Osteoblast (primary cell): Measurements from ENCODE around the gene SYNE1. TPM values are rescaled to one million over a fixed set of nuclear protein-coding genes. Genes with fewer than 3 reads are reported as not detected.

Experiments used
- DNase-seq: peaks from one replicate; pipeline ENCODE4 v3.0.0; 2011; ENCODE audit warnings: low spot score, mixed read lengths; ENCODE audit not compliant: insufficient read length; ENCODE audit errors: missing footprints
- H2AFZ ChIP-seq: 2 replicates; pipeline ENCODE4 v1.6.0; 2011; ENCODE audit warnings: mild to moderate bottlenecking, low read length
- H3K27ac ChIP-seq: 2 replicates; pipeline ENCODE4 v1.5.1; 2011; ENCODE audit warnings: mild to moderate bottlenecking, low read depth, low read length, moderate library complexity
- H3K27me3 ChIP-seq: 2 replicates; pipeline ENCODE4 v1.6.0; 2012; ENCODE audit warnings: mild to moderate bottlenecking, control low read depth, inconsistent platforms, low read length, moderate library complexity; ENCODE audit not compliant: insufficient read depth
- H3K36me3 ChIP-seq: 2 replicates; pipeline ENCODE4 v1.5.1; 2011; ENCODE audit warnings: mild to moderate bottlenecking, low read length, control low read depth, moderate library complexity; ENCODE audit not compliant: insufficient read depth
- H3K4me1 ChIP-seq: 2 replicates; pipeline ENCODE4 v1.5.1; 2011; ENCODE audit warnings: mild to moderate bottlenecking, low read length, control low read depth, moderate library complexity; ENCODE audit not compliant: insufficient read depth
- H3K4me2 ChIP-seq: 2 replicates; pipeline ENCODE4 v1.6.0; 2011; ENCODE audit warnings: mild to moderate bottlenecking, low read length; ENCODE audit not compliant: insufficient read depth
- H3K4me3 ChIP-seq: fragments of 200-600 bp; sonication (generic); 3 replicates; pipeline ENCODE4 v1.5.1; 2012; ENCODE audit warnings: mild to moderate bottlenecking, low read length, inconsistent platforms; ENCODE audit not compliant: insufficient read depth
- H3K79me2 ChIP-seq: 2 replicates; pipeline ENCODE4 v1.6.0; 2012; ENCODE audit warnings: mild to moderate bottlenecking, low read length, control low read depth, inconsistent platforms; ENCODE audit not compliant: insufficient read depth
- H3K9me3 ChIP-seq: 2 replicates; pipeline ENCODE4 v1.5.1; 2011; ENCODE audit warnings: low read depth, low read length, control low read depth
- H4K20me1 ChIP-seq: 2 replicates; pipeline ENCODE4 v1.6.0; 2012; ENCODE audit warnings: mild to moderate bottlenecking, low read length, control low read depth; ENCODE audit not compliant: insufficient read depth
- total RNA-seq: library from RNA; depleted of rRNA; stranded (reverse); fragments of >200 nt; gene quantifications from 2 replicates; pipeline ENCODE4 v1.2.3, GENCODE V29; 2012
- TF ChIP-seq, protein P1 (sequence below): IDR thresholded peaks from 2 replicates; pipeline ENCODE4 v1.5.1; 2011; ENCODE audit warnings: mild to moderate bottlenecking, low read depth, low read length, moderate library complexity; ENCODE audit errors: extremely low read depth

The SYNE1 gene
- total RNA-seq, 1 donor: 240 TPM

DNA sequence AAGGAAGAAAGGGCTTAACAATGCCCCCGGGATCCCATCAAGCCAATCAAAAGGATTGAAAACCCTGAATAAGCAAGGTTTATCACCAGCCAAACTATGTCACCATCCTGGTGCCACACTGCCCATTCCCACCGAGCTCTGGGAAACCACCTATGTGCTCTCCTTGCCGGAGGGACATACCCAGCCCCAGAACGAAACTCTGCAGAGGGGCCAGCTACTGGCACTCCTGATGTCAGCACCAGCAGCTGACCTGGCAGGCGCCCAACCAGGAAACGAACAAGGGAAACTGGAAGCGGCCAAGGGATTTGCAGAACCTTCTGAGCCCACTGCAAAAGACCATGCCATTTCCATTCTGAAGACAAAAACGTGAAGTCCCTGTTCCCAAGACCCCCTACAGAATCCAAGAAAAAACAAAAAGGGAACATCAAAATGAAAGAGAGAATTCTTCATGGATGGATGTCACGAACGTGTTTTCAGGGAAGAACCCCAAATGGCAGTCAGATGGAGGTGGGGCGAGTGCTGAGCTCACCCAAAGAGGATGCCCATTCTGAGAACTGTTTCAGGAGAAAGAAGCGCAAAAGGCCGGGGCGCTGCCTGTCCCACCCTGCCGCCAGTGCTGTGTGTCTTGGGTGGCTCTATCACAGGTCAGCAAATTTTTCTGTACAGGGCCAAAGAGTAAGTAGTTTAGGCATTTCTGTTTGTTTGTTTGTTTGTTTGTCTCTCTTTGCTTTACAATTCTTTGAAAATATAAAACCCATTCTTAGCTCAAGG lies 524.5 kb downstream of the SYNE1 start:
- H3K4me3 ChIP-seq: no peak overlapping the region
- no peak overlapping the region for H3K4me2 ChIP-seq
- peaks cover 7% of the 10 kb centered on the region for H3K4me1 ChIP-seq
- no peaks in the 10 kb centered on the region for H3K27me3 ChIP-seq
- no peak overlapping the region for H3K27ac ChIP-seq
- DNase-seq: no peak
- H3K9me3 ChIP-seq: no peaks in the 10 kb centered on the region
- no peaks in the 10 kb centered on the region for H4K20me1 ChIP-seq
- H3K79me2 ChIP-seq: no peaks in the 10 kb centered on the region
- TF ChIP-seq, protein P1, sequence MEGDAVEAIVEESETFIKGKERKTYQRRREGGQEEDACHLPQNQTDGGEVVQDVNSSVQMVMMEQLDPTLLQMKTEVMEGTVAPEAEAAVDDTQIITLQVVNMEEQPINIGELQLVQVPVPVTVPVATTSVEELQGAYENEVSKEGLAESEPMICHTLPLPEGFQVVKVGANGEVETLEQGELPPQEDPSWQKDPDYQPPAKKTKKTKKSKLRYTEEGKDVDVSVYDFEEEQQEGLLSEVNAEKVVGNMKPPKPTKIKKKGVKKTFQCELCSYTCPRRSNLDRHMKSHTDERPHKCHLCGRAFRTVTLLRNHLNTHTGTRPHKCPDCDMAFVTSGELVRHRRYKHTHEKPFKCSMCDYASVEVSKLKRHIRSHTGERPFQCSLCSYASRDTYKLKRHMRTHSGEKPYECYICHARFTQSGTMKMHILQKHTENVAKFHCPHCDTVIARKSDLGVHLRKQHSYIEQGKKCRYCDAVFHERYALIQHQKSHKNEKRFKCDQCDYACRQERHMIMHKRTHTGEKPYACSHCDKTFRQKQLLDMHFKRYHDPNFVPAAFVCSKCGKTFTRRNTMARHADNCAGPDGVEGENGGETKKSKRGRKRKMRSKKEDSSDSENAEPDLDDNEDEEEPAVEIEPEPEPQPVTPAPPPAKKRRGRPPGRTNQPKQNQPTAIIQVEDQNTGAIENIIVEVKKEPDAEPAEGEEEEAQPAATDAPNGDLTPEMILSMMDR: no peak
- no peaks in the 10 kb centered on the region for H3K36me3 ChIP-seq
- no peak overlapping the region for H2AFZ ChIP-seq

DNA sequence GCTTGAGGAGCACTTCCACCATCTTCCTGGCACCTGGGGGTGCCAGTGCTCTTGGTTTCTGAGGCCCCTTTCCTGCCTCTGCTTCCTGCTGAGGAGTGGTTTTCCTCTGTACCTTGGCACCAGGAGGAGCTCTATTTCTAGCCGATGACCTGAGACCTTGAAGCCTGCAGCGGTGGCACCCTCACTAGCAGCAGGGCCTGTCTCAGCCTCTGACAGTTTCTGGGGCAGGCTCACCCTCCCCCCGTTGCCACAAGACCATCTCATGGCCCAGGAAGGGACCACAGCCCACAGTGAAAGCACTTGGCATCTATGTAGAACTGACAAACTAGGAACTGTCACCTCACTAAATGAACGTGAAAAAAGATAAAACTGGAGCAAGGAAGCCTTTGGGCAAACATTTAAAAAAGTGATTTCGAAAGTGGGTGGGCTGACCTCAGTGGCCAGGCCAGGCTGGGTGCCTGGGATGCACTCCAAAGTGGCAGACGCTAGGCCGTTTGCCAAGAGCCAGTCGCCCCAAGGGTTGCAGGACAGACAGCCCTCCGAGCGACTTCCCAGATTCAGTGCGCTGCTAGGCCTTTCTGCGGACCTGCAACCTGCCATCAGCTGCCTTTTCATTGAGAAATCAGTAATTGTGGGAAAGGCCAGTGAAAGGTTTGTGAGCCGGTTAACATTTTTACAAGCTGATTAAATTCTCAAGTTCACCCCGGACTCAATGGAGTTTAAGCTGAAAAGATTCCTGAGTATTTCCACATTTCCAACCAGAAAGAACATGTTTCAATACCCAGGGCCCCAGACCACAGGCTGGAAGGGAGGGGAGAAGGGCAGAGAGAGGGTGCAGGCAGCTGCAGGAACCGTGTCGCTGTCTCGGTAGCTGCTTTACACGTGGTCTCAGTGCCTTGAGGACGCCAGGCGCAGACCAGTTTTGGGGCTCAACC lies 526.0 kb downstream of the SYNE1 start:
- peak; percentile 84 for DNase-seq
- Histone ChIP-seq H3K4me3 (no peak overlapping the region), H3K27me3 (no peaks in the 10 kb centered on the region), H3K9me3 (no peaks in the 10 kb centered on the region), H3K27ac (peak overlapping the region; percentile 11), H2AFZ (peak overlapping the region; percentile 50), H3K36me3 (no peaks in the 10 kb centered on the region), H3K4me1 (peaks cover 7% of the 10 kb centered on the region), H3K4me2 (peak overlapping the region; percentile 54), H3K79me2 (no peaks in the 10 kb centered on the region), H4K20me1 (no peaks in the 10 kb centered on the region)
- TF ChIP-seq, protein P1: no peak

DNA sequence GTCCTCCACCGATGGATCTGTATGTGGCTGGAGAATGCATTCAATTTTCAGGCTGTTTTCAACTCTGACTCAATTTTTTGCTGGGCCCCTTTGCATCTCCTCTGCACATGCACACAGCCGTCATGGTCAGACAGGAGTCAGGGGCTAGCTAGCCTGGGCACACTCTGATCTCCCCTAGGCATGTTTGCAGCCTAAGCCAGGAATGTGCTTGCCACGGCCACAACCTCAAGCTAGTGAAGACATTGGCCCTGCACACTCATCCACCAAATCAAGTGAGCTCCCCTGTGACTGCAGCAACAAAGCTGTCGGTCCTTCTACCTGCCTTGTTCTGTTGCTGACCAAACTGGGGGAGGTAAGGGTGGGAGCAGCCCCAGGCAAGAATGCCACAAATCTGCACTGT lies 529.2 kb downstream of the SYNE1 start:
- Histone ChIP-seq H3K4me1 (peaks cover 7% of the 10 kb centered on the region), H3K4me2 (no peak overlapping the region), H4K20me1 (no peaks in the 10 kb centered on the region), H3K27me3 (no peaks in the 10 kb centered on the region), H3K79me2 (no peaks in the 10 kb centered on the region), H2AFZ (no peak overlapping the region), H3K4me3 (no peak overlapping the region), H3K27ac (no peak overlapping the region), H3K36me3 (no peaks in the 10 kb centered on the region), H3K9me3 (no peaks in the 10 kb centered on the region)
- DNase-seq: no peak
- TF ChIP-seq, protein P1: no peak

DNA sequence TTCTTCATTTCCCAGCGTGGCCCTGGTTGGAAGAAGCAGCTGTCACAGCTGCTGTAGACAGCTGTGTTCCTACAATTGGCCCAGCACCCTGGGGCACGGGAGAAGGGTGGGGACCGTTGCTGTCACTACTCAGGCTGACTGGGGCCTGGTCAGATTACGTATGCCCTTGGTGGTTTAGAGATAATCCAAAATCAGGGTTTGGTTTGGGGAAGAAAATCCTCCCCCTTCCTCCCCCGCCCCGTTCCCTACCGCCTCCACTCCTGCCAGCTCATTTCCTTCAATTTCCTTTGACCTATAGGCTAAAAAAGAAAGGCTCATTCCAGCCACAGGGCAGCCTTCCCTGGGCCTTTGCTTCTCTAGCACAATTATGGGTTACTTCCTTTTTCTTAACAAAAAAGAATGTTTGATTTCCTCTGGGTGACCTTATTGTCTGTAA lies 537.0 kb downstream of the SYNE1 start:
- H2AFZ ChIP-seq: peak overlapping the region; percentile 69
- H3K79me2 ChIP-seq: no peaks in the 10 kb centered on the region
- H3K36me3 ChIP-seq: no peaks in the 10 kb centered on the region
- DNase-seq: no peak
- no peak overlapping the region for H3K4me3 ChIP-seq
- H3K4me2 ChIP-seq: peak overlapping the region; percentile 52
- TF ChIP-seq, protein P1: no peak
- H3K27me3 ChIP-seq: no peaks in the 10 kb centered on the region
- no peaks in the 10 kb centered on the region for H4K20me1 ChIP-seq
- peaks cover 33% of the 10 kb centered on the region for H3K4me1 ChIP-seq
- H3K27ac ChIP-seq: no peak overlapping the region
- H3K9me3 ChIP-seq: peaks cover 3% of the 10 kb centered on the region
